Type B pancreatic cell (in vitro differentiated cells): ENCODE measurements around the gene SERP2. TPM values are rescaled to one million over a fixed set of nuclear protein-coding genes. Genes with fewer than 3 reads are reported as not detected.

Experiments used
- DNase-seq: peaks from one replicate; pipeline ENCODE4 v3.0.0; 2021; ENCODE audit warnings: mixed read lengths; ENCODE audit not compliant: unreplicated experiment; ENCODE audit errors: extremely low spot score
- H3K27ac Mint-ChIP-seq: 2 replicates; pipeline ENCODE4 v1.8.0; 2021; ENCODE audit warnings: mild to moderate bottlenecking, mixed read lengths
- H3K27me3 Mint-ChIP-seq: 2 replicates; pipeline ENCODE4 v1.8.0; 2021; ENCODE audit warnings: mixed read lengths
- H3K36me3 Mint-ChIP-seq: 2 replicates; pipeline ENCODE4 v1.8.0; 2021; ENCODE audit warnings: mixed read lengths
- H3K4me1 Mint-ChIP-seq: one replicate; pipeline ENCODE4 v1.8.0; 2021; ENCODE audit warnings: mixed read lengths; ENCODE audit not compliant: unreplicated experiment
- H3K4me3 Mint-ChIP-seq: 2 replicates; pipeline ENCODE4 v1.8.0; 2021; ENCODE audit warnings: mild to moderate bottlenecking, mixed read lengths
- H3K9me3 Mint-ChIP-seq: 2 replicates; pipeline ENCODE4 v1.8.0; 2021; ENCODE audit warnings: mixed read lengths
- total RNA-seq: library from RNA; stranded (reverse); gene quantifications from 2 replicates; pipeline ENCODE4 v1.2.1, GENCODE V29; 2021; ENCODE audit warnings: low replicate concordance
- TF ChIP-seq, protein P1 (sequence below): fragments of 200-600 bp; sonication (generic); conservative IDR thresholded peaks from 2 replicates; pipeline ENCODE4 v1.5.0; 2021; ENCODE audit warnings: antibody characterized with exemption, mild to moderate bottlenecking

Gene SERP2
- total RNA-seq, 1 donor from 2014 or later = 6.1 TPM

DNA sequence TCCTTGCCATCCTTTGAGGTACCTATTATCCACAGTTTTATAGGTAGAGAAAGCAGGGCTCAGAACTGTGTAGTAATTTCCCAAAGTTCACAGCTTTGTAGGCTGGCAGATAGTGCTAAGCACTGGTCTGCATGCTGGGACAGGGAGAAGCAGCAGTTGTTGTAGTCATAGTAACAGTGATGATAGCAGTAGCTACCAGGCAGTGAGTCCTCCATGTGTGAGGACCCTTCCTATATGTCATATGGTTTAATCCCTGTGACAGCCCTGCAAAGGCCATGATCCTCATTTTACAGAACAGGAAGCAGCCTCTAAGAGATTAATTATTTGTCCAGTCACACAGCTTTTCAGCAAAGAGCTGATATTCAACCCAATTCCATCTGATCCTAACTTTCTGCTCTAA, 21.0 kb downstream of the SERP2 start:
- peaks cover 14% of the 10 kb centered on the region for H3K27me3 Mint-ChIP-seq
- H3K27ac Mint-ChIP-seq = no peak overlapping the region
- H3K4me1 Mint-ChIP-seq = peaks cover 63% of the 10 kb centered on the region

DNA sequence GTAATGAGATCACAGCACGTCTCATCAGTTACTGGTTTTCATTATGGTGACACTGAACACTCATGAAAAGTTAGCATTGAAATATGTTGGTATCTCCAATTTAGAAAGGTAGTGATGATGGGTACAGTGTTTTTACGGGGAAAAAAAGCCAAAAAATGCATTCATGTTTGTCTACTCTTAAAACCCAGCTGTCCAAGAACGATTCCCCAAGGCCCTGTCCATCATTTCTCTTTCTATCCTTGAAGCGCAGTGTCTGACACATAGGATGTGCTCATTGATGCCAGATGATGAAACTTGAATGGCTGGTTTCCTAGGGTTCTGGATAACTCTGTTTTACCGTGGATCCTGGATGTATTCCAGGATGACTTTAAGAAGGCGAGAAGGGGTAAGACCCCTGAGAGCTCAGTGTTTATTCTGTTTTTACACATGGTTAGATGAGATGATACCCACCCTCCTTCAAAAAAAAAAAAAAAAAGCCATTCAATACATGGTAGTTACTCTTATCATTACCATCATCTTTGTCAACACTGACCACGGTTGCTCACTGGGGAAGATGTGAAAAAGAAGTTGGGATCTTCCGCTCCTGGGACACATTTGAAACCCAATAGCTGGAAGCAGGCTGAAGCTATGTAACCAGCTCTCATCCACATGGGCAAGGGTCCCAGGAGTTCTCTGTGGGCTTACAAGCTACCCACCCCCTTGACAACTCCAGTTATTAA, 22.5 kb downstream of the SERP2 start:
- Mint-ChIP-seq H3K27me3 (peaks cover 21% of the 10 kb centered on the region), H3K4me3 (no peak overlapping the region), H3K4me1 (peaks cover 68% of the 10 kb centered on the region), H3K27ac (no peak overlapping the region), H3K36me3 (no peaks in the 10 kb centered on the region), H3K9me3 (no peaks in the 10 kb centered on the region)
- TF ChIP-seq, protein P1, sequence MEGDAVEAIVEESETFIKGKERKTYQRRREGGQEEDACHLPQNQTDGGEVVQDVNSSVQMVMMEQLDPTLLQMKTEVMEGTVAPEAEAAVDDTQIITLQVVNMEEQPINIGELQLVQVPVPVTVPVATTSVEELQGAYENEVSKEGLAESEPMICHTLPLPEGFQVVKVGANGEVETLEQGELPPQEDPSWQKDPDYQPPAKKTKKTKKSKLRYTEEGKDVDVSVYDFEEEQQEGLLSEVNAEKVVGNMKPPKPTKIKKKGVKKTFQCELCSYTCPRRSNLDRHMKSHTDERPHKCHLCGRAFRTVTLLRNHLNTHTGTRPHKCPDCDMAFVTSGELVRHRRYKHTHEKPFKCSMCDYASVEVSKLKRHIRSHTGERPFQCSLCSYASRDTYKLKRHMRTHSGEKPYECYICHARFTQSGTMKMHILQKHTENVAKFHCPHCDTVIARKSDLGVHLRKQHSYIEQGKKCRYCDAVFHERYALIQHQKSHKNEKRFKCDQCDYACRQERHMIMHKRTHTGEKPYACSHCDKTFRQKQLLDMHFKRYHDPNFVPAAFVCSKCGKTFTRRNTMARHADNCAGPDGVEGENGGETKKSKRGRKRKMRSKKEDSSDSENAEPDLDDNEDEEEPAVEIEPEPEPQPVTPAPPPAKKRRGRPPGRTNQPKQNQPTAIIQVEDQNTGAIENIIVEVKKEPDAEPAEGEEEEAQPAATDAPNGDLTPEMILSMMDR = no peak
- no peak for DNase-seq

More for the DNA sequence above, 21.0 kb downstream of the SERP2 start:
- no peak overlapping the region for H3K4me3 Mint-ChIP-seq
- TF ChIP-seq, protein P1 = no peak
- no peaks in the 10 kb centered on the region for H3K36me3 Mint-ChIP-seq
- no peak for DNase-seq
- H3K9me3 Mint-ChIP-seq = no peaks in the 10 kb centered on the region

DNA sequence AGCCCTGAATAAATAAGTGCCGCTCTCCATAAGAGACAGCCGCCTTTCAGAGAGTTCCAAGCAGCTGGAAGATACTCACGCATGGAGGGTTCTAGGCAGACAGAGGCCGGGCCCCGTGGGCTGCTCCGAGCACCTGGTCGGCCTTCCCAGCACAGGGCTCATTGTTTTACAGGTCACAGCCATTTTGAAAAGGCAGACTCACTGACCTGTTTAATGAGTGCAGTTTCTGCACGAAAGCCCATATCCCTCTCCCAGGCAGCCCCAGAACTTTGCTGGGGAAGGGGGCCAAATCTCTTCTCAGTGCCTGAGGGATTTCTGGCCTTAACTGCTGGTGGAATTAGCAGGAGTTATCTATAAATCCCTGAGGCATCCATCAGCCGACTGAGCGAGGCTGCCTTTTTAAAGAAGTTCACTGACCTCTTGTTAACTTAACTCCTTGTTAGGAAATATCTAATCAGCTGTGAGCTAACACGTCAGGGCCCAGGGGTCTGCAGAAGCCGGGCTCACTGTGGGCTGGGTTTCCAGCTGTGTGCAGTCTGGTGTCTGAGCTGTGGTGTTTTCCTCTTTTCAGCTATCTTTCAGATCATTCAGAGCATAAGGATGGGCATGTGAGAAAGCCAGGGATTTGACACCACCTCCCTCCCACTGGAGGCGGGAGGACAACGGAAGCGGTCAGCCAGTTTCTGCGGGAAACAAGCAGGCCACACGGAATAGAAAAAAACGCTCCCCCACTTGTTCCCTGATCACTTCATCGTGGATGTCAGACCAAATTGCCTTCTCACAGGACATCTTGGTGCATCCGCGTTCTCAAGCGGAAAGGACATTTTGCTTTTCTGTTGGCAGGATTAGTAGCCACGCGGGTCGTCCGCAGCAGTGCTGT, 23.3 kb downstream of the SERP2 start:
- Mint-ChIP-seq H3K36me3 (no peaks in the 10 kb centered on the region), H3K4me3 (peak overlapping the region; percentile 41), H3K4me1 (peaks cover 72% of the 10 kb centered on the region), H3K27me3 (peaks cover 24% of the 10 kb centered on the region), H3K9me3 (no peaks in the 10 kb centered on the region), H3K27ac (peak overlapping the region; percentile 63)
- TF ChIP-seq, protein P1 = no peak
- DNase-seq = no peak

DNA sequence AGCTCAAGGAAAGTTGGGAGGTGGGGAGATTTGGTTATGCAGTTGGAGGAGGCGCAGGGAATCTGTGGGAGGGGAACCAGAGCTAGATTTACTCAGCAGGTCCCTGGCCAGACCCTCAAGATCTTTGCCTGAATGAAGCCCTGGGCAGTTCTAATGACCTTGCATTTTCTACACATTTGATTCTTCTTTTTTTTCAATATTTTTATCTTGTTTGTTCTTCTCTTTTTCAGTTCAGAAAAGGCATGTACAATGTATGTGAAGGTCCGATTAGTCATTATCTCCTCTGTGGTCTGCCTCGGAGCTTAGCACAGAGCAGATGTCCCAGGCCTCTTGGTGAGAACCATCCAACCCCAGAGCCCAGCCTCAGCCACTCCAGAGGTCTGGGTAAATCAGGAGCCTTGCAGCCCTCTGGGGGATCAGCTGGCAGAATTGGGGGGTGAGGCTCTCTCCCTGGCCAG, 24.2 kb downstream of the SERP2 start:
- TF ChIP-seq, protein P1 = no peak
- peaks cover 70% of the 10 kb centered on the region for H3K4me1 Mint-ChIP-seq
- peaks cover 24% of the 10 kb centered on the region for H3K27me3 Mint-ChIP-seq
- H3K27ac Mint-ChIP-seq = peak overlapping the region; percentile 63
- H3K36me3 Mint-ChIP-seq = no peaks in the 10 kb centered on the region
- H3K9me3 Mint-ChIP-seq = no peaks in the 10 kb centered on the region
- H3K4me3 Mint-ChIP-seq = peak overlapping the region; percentile 41
- DNase-seq = no peak

DNA sequence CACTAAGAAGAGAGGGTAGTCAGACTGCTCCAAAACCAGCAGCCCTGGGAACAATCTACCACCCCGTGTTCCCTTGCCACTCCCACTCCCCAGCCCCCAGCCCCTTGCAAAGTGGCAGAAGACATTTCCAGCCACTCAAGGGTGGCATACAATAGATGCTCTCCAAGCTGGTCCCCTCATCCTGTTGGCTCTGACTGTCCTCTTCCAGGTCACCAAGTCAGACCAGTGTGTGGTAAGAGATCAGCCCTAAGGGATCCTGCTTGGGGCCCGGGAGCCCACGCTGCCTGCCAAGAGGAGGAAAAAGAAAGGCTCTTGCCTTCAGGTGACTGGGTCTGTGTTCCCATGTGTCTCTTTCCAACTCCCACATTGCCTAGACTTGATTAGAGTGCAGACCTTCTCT, 25.0 kb downstream of the SERP2 start:
- Mint-ChIP-seq H3K27ac (no peak overlapping the region), H3K36me3 (no peaks in the 10 kb centered on the region), H3K4me1 (peaks cover 69% of the 10 kb centered on the region), H3K4me3 (peak overlapping the region; percentile 41), H3K9me3 (no peaks in the 10 kb centered on the region), H3K27me3 (peaks cover 24% of the 10 kb centered on the region)
- DNase-seq = no peak
- TF ChIP-seq, protein P1 = no peak
